Measurements from ENCODE around the gene CATSPER4.
"Not testable (repeated sequence)": the region's sequence is repeated elsewhere in the genome, so short reads cannot be mapped to it uniquely, and the experiment has no call there.

DNA sequence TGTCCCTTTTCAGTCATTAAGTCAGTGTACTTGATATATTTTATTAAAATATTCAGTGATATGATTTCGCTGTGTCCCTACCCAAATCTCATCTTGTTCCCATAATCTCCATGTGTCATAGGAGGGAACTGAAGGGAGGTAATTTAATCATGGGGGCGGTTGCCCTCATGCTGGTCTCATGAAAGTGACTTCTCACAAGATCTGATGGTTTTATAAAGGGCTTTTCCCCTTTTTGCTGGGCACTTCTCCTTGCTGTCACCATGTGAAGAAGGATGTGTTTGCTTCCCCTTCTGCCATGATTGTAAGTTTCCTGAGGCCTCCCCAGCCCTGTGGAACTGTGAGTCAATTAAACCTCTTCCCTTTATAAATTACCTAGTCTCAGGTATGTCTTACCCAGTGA is 40.3 kb downstream of the CATSPER4 start:
- TF ChIP-seq, protein P1, sequence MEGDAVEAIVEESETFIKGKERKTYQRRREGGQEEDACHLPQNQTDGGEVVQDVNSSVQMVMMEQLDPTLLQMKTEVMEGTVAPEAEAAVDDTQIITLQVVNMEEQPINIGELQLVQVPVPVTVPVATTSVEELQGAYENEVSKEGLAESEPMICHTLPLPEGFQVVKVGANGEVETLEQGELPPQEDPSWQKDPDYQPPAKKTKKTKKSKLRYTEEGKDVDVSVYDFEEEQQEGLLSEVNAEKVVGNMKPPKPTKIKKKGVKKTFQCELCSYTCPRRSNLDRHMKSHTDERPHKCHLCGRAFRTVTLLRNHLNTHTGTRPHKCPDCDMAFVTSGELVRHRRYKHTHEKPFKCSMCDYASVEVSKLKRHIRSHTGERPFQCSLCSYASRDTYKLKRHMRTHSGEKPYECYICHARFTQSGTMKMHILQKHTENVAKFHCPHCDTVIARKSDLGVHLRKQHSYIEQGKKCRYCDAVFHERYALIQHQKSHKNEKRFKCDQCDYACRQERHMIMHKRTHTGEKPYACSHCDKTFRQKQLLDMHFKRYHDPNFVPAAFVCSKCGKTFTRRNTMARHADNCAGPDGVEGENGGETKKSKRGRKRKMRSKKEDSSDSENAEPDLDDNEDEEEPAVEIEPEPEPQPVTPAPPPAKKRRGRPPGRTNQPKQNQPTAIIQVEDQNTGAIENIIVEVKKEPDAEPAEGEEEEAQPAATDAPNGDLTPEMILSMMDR (IDR thresholded peaks at IDR 0.05) = not testable (repeated sequence)
- not testable (repeated sequence) for TF ChIP-seq EZH2 (IDR thresholded peaks at IDR 0.05; ENCODE audit: borderline replicate concordance, insufficient read depth, low read depth, low read length, poor library complexity, severe bottlenecking)

Data from B cell (primary cell).